HCT116 (cell line): ENCODE data around the gene FCRL6. TPM values are rescaled to one million over a fixed set of nuclear protein-coding genes. Genes with fewer than 3 reads are reported as not detected.

ENCODE experiments used
- ATAC-seq: fragments of 200-7000 bp; cut with Tn5 transposase; 2 replicates; pipeline ENCODE4 v1.9.1; 2020; ENCODE audit warnings: mild to moderate bottlenecking, moderate library complexity
- BruUV-seq: library from RNA; stranded (reverse); fragments of 400-500 nt; replicated peaks from 2 replicates; lab custom pipeline; 2021; lab: Mats Ljungman, UMichigan
- CTCF ChIA-PET: fragments of 300-600 bp; sonication (Branson Sonifier 250); formaldehyde crosslinking; loops from one replicate; lab custom pipeline; 2021; ENCODE audit warnings: antibody characterized with exemption; lab: Charles Lee
- POLR2A ChIA-PET: fragments of 300-600, 350-600 bp; sonication (Branson Sonifier 250); formaldehyde crosslinking; loops from one replicate; lab custom pipeline; 2021; ENCODE audit warnings: antibody characterized with exemption; lab: Charles Lee
- RAD21 ChIA-PET, 2 experiments: fragments of 300-600 bp; sonication (Branson Sonifier 250); formaldehyde crosslinking; loops; one replicate each; lab custom pipeline; 2023; ENCODE audit warnings: low total read pairs in 2 of 2; ENCODE audit not compliant: uncharacterized antibody in 2 of 2, unreplicated experiment in 2 of 2, low non-redundant PET in 1 of 2; lab: Charles Lee
- DNase-seq: peaks from one replicate; pipeline ENCODE4 v3.0.0-alpha.2; 2010; ENCODE audit warnings: low read depth, low spot score
- H2AFZ ChIP-seq: fragments of 200-600 bp; shearing (Covaris generic), sonication (generic); 2 replicates; pipeline ENCODE4 v1.6.1; 2017; ENCODE audit warnings: low read depth, mixed run types, mixed read lengths, antibody characterized with exemption, low read length; ENCODE audit not compliant: poor library complexity, severe bottlenecking
- H3K27ac ChIP-seq: 2 replicates; pipeline ENCODE4 v1.5.1; 2012; ENCODE audit warnings: low read depth, low read length
- H3K27me3 ChIP-seq: fragments of 200-600 bp; sonication (generic); 2 replicates; pipeline ENCODE4 v1.6.1; 2016; ENCODE audit warnings: mixed run types, low read length, mixed read lengths; ENCODE audit not compliant: insufficient read depth
- H3K36me3 ChIP-seq, 2 experiments: fragments of 200-500 bp in 1 of 2; fragments of 200-600 bp in 1 of 2; sonication (Bioruptor generic) in 1 of 2; sonication (generic) in 1 of 2; 2 replicates each; pipeline versions ENCODE4 v1.5.1 to v1.6.1; 2014 to 2016; ENCODE audit warnings: low read length in 2 of 2, inconsistent platforms in 1 of 2, mixed read lengths in 1 of 2, mixed run types in 1 of 2; ENCODE audit not compliant: insufficient read depth in 2 of 2, control insufficient read depth in 1 of 2
- H3K4me1 ChIP-seq, 2 experiments: fragments of 200-600 bp in 1 of 2; sonication (generic) in 1 of 2; 2 replicates each; pipeline versions ENCODE4 v1.5.1 to v1.6.1; 2012 to 2017; ENCODE audit warnings: low read length in 2 of 2, inconsistent platforms in 1 of 2, mild to moderate bottlenecking in 1 of 2, mixed read lengths in 1 of 2, mixed run types in 1 of 2, moderate library complexity in 1 of 2; ENCODE audit not compliant: insufficient read depth in 2 of 2, control insufficient read depth in 1 of 2
- H3K4me2 ChIP-seq: fragments of 200-600 bp; sonication (generic); 2 replicates; pipeline ENCODE4 v1.6.1; 2017; ENCODE audit warnings: mixed run types, low read length, mixed read lengths
- H3K4me3 ChIP-seq, 2 experiments: fragments of 200-600 bp in 1 of 2; sonication (generic) in 1 of 2; replicated peaks in 1 of 2; 2 replicates each; pipeline ENCODE4 v1.5.1; 2011 to 2016; ENCODE audit warnings: low read length in 2 of 2, control low read depth in 1 of 2, low read depth in 1 of 2, mild to moderate bottlenecking in 1 of 2, mixed read lengths in 1 of 2, mixed run types in 1 of 2
- H3K79me2 ChIP-seq: fragments of 200-600 bp; sonication (generic); 2 replicates; pipeline ENCODE4 v1.6.1; 2017; ENCODE audit warnings: mild to moderate bottlenecking, mixed run types, low read length, moderate library complexity, mixed read lengths; ENCODE audit not compliant: insufficient read depth
- H3K9ac ChIP-seq: fragments of 200-600 bp; sonication (generic); 2 replicates; pipeline ENCODE4 v1.6.1; 2016; ENCODE audit warnings: low read length, mixed read lengths
- H3K9me2 ChIP-seq: fragments of 200-600 bp; sonication (generic), shearing (Covaris generic); 2 replicates; pipeline ENCODE4 v1.6.1; 2017; ENCODE audit warnings: mixed run types, mild to moderate bottlenecking, moderate library complexity; ENCODE audit not compliant: insufficient read depth
- H3K9me3 ChIP-seq, 2 experiments: fragments of 200-500 bp in 1 of 2; fragments of 200-600 bp in 1 of 2; sonication (Bioruptor generic) in 1 of 2; sonication (generic) in 1 of 2; 2 replicates each; pipeline ENCODE4 v1.6.1; 2014 to 2017; ENCODE audit warnings: low read length in 2 of 2, mixed read lengths in 2 of 2, inconsistent platforms in 1 of 2, low read depth in 1 of 2, mild to moderate bottlenecking in 1 of 2, mixed run types in 1 of 2, moderate library complexity in 1 of 2; ENCODE audit not compliant: control insufficient read depth in 1 of 2, insufficient read depth in 1 of 2
- H4K20me1 ChIP-seq: fragments of 200-600 bp; sonication (generic), shearing (Covaris generic); 2 replicates; pipeline ENCODE4 v1.6.1; 2017; ENCODE audit warnings: mixed run types, mild to moderate bottlenecking, moderate library complexity; ENCODE audit not compliant: insufficient read depth
- ATF3 ChIP-seq: IDR thresholded peaks from 2 replicates; pipeline ENCODE4 v1.6.1; 2012
- CBX3 ChIP-seq: IDR thresholded peaks from 2 replicates; pipeline ENCODE4 v1.6.1; 2012; ENCODE audit warnings: low read depth
- EGR1 ChIP-seq: IDR thresholded peaks from 2 replicates; pipeline ENCODE4 v1.6.1; 2012; ENCODE audit warnings: low read depth
- ELF1 ChIP-seq: IDR thresholded peaks from 2 replicates; pipeline ENCODE4 v1.6.1; 2012; ENCODE audit warnings: low read depth, borderline replicate concordance
- EZH2 ChIP-seq: fragments of 200-600 bp; sonication (generic); IDR thresholded peaks from 2 replicates; pipeline ENCODE4 v1.6.1; 2017; ENCODE audit warnings: antibody characterized with exemption, mixed run types
- JUND ChIP-seq: IDR thresholded peaks from 2 replicates; pipeline ENCODE4 v1.6.1; 2012
- MAX ChIP-seq: IDR thresholded peaks from 2 replicates; pipeline ENCODE4 v1.6.1; 2012
- POLR2A ChIP-seq: IDR thresholded peaks from 2 replicates; pipeline ENCODE4 v1.7.0; 2011; ENCODE audit warnings: borderline replicate concordance; ENCODE audit not compliant: insufficient read depth, insufficient read length; ENCODE audit errors: extremely low read depth
- SRF ChIP-seq: IDR thresholded peaks from 2 replicates; pipeline ENCODE4 v1.6.1; 2012; ENCODE audit warnings: low read depth
- YY1 ChIP-seq: IDR thresholded peaks from 2 replicates; pipeline ENCODE4 v1.6.1; 2011; ENCODE audit warnings: low read length, low read depth, moderate library complexity, mild to moderate bottlenecking; ENCODE audit not compliant: insufficient replicate concordance; ENCODE audit errors: extremely low read depth
- ZFX ChIP-seq: fragments of 450-650 bp; IDR thresholded peaks from 2 replicates; pipeline ENCODE4 v1.6.1; 2017
- intact Hi-C: fragments of 100-400 bp; cut with micrococcal nuclease; formaldehyde crosslinking; loops from 2 replicates; pipeline ENCODE4 v1.10.0; 2022
- total RNA-seq: library from RNA; stranded (reverse); gene quantifications from one replicate; pipeline ENCODE4 v1.2.1, GENCODE V29; 2021; ENCODE audit not compliant: unreplicated experiment

FCRL6 gene
- total RNA-seq, 1 experiment from 2014 or later: not detected

- TF ChIP-seq ATF3: no peak
Measured at GRCh38 chr1:159862557-159862956, 60.4 kb downstream of the FCRL6 start, which contains the start of gene VSIG8 (continued).

GRCh38 chr1:159864262-159864661, 62.1 kb downstream of the FCRL6 start:
- Histone ChIP-seq H3K27ac (no peak overlapping the region), H3K27me3 (no peaks in the 10 kb centered on the region; the same call in 1 of the 2 replicates), H2AFZ (no peak overlapping the region), H4K20me1 (no peaks in the 10 kb centered on the region), H3K4me3 (no peak overlapping the region), H3K9me2 (no peaks in the 10 kb centered on the region), H3K36me3 (no peaks in the 10 kb centered on the region), H3K4me2 (no peak overlapping the region), H3K4me1 (peaks cover 22 to 34% of the 10 kb centered on the region in 2 experiments), H3K9ac (no peak overlapping the region), H3K9me3 (no peaks in the 10 kb centered on the region), H3K79me2 (no peaks in the 10 kb centered on the region)
- intact Hi-C loops: no loop called here
- RAD21 ChIA-PET: no interaction called here
- ATAC-seq (no peak), DNase-seq (no peak)
- BruUV-seq: no TSS peak
- TF ChIP-seq JUND (no peak), ELF1 (no peak), POLR2A (no peak), CBX3 (no peak), EGR1 (no peak), ZFX (no peak), YY1 (no peak), MAX (no peak), SRF (no peak), EZH2 (no peak)
- POLR2A ChIA-PET: interaction anchor here (0.8 kb wide), 1 partner anchor 10 kb away, joined by 3 read pairs; no protein-coding TSS in a partner anchor
- CTCF ChIA-PET: no interaction called here

Other genes with a start within 250 kb of the FCRL6 start
- 0.42 TPM for gene APCS, start 214.5 kb upstream of the FCRL6 start, total RNA-seq
- gene CRP, start 87.8 kb upstream of the FCRL6 start, total RNA-seq: 1.3 TPM
- gene DUSP23, start 21.4 kb upstream of the FCRL6 start, total RNA-seq: 35.8 TPM
- gene SLAMF8, start 24.5 kb downstream of the FCRL6 start, total RNA-seq: not detected
- gene VSIG8, start 60.3 kb downstream of the FCRL6 start, total RNA-seq: not detected
- 0.59 TPM for gene CFAP45, start 97.8 kb downstream of the FCRL6 start, total RNA-seq
- gene TAGLN2, start 123.1 kb downstream of the FCRL6 start, total RNA-seq: 127 TPM
- 10.3 TPM for gene IGSF9, start 143.3 kb downstream of the FCRL6 start, total RNA-seq
- gene SLAMF9, start 151.9 kb downstream of the FCRL6 start, total RNA-seq: not detected
- 4.1 TPM for gene PIGM, start 229.6 kb downstream of the FCRL6 start, total RNA-seq